Ectodermal cell (in vitro differentiated cells): ENCODE results near the gene KLRF1.

Experiments
- H3K27ac ChIP-seq: 2 replicates; pipeline ENCODE4 v1.7.0; 2013; ENCODE audit warnings: mild to moderate bottlenecking, low read depth, low read length; ENCODE audit not compliant: insufficient read depth, poor library complexity, severe bottlenecking
- H3K27me3 ChIP-seq: 2 replicates; pipeline ENCODE4 v1.7.0; 2013; ENCODE audit warnings: mild to moderate bottlenecking, low read length; ENCODE audit not compliant: insufficient read depth, control insufficient read depth, poor library complexity, severe bottlenecking
- H3K36me3 ChIP-seq: one replicate; pipeline ENCODE4 v1.7.0; 2013; ENCODE audit warnings: low read length; ENCODE audit not compliant: control insufficient read depth, insufficient read depth
- H3K4me1 ChIP-seq: one replicate; pipeline ENCODE4 v1.7.0; 2013; ENCODE audit warnings: low read length; ENCODE audit not compliant: control insufficient read depth, insufficient read depth
- H3K4me3 ChIP-seq: 2 replicates; pipeline ENCODE4 v1.7.0; 2013; ENCODE audit warnings: low read depth, low read length, control low read depth; ENCODE audit not compliant: insufficient read depth
- H3K9me3 ChIP-seq: 2 replicates; pipeline ENCODE4 v1.7.0; 2013; ENCODE audit warnings: mild to moderate bottlenecking, low read length, moderate library complexity; ENCODE audit not compliant: control insufficient read depth
- WGBS, 2 experiments: methylation state at CpG; one replicate each; pipeline ENCODE4 v1.1.7; 2013; ENCODE audit warnings: missing lambda C conversion rate in 2 of 2; 5-methylcytosine and 5-hydroxymethylcytosine counted together

Gene KLRF1

DNA sequence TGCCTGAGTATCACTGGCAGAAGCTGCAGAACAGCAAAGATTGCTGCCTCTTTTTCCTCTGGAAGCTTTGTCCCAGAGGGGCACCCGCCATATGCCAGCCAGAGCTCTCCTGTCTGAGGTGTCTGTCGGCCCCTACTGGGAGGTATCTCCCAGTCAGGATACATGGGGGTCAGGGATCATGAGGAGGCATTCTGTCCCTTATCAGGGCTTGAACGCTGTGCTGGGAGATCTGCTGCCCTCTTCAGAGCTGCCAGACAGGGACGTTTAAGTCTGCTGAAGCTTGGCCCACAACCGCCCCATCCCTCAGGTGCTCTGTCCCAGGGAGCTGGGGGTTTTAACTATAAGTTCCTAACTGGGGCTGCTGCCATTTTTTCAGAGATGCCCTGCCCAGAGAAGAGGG lies 21.6 kb downstream of the KLRF1 start:
- H3K27me3 ChIP-seq = no peaks in the 10 kb centered on the region
- WGBS, 2 experiments = 88 to 92% methylated on average over 5 of the region's 5 CpGs
- H3K4me1 ChIP-seq = no peaks in the 10 kb centered on the region
- H3K36me3 ChIP-seq = no peaks in the 10 kb centered on the region
- H3K9me3 ChIP-seq = no peaks in the 10 kb centered on the region
- H3K27ac ChIP-seq = no peak overlapping the region
- H3K4me3 ChIP-seq = no peak overlapping the region

DNA sequence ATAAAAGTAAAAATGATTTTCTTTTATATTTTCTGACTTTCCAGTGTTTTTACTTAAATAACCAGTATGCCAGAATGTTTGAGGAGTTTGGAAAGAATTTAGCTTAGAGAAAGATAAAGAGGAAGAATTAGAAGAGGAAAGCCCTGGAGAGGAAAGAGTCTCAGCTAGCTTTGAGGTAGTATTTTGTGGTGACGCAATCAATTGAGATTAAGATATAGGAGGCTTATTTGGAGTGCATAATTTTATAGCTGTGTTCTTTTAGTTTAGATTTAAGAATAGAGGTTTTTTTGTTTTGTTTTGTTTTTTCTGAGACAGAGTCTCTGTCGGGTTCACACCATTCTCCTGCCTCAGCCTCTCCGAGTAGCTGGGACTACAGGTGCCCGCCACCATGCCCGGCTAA lies 23.8 kb downstream of the KLRF1 start:
- no peaks in the 10 kb centered on the region for H3K9me3 ChIP-seq
- H3K36me3 ChIP-seq = no peaks in the 10 kb centered on the region
- no peaks in the 10 kb centered on the region for H3K27me3 ChIP-seq
- no peak overlapping the region for H3K4me3 ChIP-seq
- 95 to 99% methylated on average over 5 of the region's 5 CpGs for WGBS, 2 experiments
- H3K27ac ChIP-seq = no peak overlapping the region
- H3K4me1 ChIP-seq = no peaks in the 10 kb centered on the region

DNA sequence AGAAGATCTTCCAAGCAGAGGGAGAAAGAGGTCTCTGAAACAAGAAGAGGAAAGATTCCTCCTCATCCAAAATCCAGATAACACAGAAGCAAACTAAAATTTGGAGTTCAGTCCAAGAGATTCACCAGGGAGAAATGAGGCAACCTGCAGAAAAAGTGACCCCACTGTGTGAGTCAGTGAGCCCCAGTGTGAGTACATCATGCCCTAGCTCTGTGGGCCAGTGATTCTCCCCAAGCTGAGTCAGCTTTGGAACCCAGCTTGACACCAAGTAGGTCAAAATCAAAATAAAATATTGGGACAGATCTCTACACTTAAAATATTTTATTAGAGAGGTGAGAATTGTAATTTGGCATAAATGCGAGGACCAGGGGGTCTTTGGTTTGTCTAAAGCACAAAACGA lies 24.6 kb downstream of the KLRF1 start:
- H3K27ac ChIP-seq = no peak overlapping the region
- no peaks in the 10 kb centered on the region for H3K36me3 ChIP-seq
- H3K4me3 ChIP-seq = no peak overlapping the region
- no peaks in the 10 kb centered on the region for H3K27me3 ChIP-seq
- 87 to 93% methylated on average over 2 of the region's 2 CpGs for WGBS, 2 experiments
- no peaks in the 10 kb centered on the region for H3K9me3 ChIP-seq
- H3K4me1 ChIP-seq = no peaks in the 10 kb centered on the region

DNA sequence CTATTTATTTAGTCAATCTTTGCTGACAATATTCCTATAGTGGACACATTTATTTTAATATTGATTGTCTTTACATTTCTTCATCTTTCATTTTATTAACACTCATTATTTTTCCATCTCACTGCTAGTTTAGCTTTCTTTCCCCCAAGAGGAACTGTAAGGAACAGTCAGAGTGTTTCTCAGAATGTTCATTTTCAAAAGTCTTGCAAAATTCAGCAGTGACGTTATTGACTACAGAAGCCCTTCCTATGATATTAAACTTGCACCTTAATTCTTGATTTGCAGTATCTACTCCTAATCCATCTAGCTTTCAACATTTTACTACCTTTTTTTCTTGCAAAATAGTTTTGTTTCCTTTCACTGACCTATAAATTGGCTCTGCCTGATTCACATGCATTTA lies 28.9 kb downstream of the KLRF1 start:
- Histone ChIP-seq H3K27ac (no peak overlapping the region), H3K36me3 (no peaks in the 10 kb centered on the region), H3K4me1 (no peaks in the 10 kb centered on the region), H3K9me3 (no peaks in the 10 kb centered on the region), H3K27me3 (no peaks in the 10 kb centered on the region), H3K4me3 (no peak overlapping the region)
- 93 to 98% methylated on average over 1 of the region's 1 CpG for WGBS, 2 experiments

DNA sequence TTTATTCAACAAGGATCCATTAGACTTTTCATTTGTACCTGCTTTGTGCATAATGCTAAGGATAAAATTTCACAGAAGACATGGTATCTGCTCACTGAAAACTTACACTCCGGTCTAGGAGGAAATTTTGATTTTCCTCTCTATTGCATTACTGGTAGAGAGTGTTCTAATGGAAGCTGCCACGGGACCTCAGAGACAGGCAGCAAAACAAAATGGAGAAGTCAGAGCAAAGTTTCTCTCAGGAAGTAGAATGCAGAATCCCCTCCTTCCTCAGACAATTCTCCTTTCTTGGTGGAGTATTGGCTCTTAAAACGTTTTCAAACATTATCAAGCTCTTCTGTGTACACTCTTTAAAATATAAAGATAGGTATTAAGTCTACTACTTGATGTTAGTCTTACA lies 29.6 kb downstream of the KLRF1 start:
- 93 to 96% methylated on average over 2 of the region's 3 CpGs for WGBS, 2 experiments
- H3K4me1 ChIP-seq = no peaks in the 10 kb centered on the region
- H3K36me3 ChIP-seq = no peaks in the 10 kb centered on the region
- no peak overlapping the region for H3K27ac ChIP-seq
- H3K27me3 ChIP-seq = no peaks in the 10 kb centered on the region
- H3K4me3 ChIP-seq = no peak overlapping the region
- H3K9me3 ChIP-seq = no peaks in the 10 kb centered on the region

DNA sequence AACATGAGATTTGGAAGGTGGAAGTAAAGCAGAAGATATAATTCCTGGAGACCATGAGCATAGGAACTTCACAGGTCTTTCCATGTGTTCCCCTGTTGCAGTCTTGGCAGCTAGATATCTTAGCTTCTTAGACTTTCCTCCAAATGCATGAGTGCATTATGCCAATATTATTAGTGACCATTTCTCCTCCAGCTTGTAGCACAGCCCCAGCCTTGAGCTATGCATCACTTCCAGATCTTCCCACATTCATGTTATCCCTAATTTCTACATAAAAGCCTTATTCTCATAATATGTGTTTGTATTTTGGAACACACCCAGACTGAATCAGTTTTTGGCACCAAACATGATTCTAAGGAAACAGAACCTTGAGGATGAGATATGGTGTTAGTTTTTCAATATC lies 30.9 kb downstream of the KLRF1 start:
- H3K4me1 ChIP-seq = no peaks in the 10 kb centered on the region
- no peaks in the 10 kb centered on the region for H3K27me3 ChIP-seq
- no peaks in the 10 kb centered on the region for H3K9me3 ChIP-seq
- no peaks in the 10 kb centered on the region for H3K36me3 ChIP-seq
- no peak overlapping the region for H3K27ac ChIP-seq
- no peak overlapping the region for H3K4me3 ChIP-seq

DNA sequence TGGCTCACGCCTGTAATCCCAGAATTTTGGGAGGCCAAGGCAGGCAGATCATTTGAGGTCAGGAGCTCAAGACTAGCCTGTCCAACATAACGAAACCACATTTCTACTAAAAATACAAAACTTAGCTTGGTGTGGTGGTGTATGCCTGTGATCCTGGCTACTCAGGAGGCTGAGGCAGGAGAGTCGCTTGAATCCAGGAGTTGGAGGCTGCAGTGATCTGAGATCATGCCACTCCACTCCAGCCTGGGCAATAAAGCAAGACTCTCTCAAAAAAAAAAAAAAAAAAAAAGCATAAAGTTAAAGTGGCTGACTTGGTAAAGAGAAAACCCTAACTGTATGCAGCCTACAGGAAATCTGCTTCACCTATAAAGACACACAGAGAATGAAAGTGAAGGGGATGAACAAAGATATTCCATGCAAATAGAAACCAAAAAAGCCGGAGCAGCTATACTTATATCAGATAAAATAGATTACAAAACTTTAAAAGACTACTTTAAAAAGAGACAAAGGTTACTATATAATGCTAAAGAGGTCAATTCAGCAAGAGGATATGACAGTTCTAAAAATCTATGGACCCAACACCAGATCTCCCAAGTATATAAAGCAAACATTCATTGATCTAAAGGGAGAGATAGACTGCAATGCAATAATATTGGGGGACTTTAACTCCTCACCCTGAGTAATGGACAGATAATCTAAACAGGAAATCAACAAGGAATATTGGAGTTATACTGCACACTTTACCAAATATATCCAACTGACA lies 37.8 kb downstream of the KLRF1 start:
- no peak overlapping the region for H3K4me3 ChIP-seq
- H3K4me1 ChIP-seq = no peaks in the 10 kb centered on the region
- H3K36me3 ChIP-seq = no peaks in the 10 kb centered on the region
- no peaks in the 10 kb centered on the region for H3K9me3 ChIP-seq
- H3K27ac ChIP-seq = no peak overlapping the region
- no peaks in the 10 kb centered on the region for H3K27me3 ChIP-seq
- WGBS, 2 experiments = 77 to 86% methylated on average over 3 of the region's 4 CpGs

DNA sequence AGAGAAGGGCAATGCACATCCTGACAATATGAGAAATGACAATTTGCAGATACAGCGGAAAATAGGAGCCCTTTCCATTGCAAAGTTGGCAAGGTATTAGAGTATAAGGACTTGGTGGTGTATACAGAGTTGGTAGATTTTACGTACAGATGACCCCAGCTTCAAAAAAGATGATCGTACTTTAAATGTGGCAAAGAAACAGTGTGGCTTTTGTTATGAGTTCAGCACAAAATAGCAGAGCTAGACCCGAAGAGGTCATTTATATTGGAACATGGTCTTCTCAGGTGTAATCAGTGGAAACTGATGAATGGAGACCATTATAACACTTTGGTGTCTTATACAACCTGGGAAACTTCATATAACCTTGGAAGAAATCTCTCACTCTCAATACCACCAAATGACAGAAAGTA lies 39.6 kb downstream of the KLRF1 start:
- WGBS, 2 experiments = 92 to 96% methylated on average over 4 of the region's 4 CpGs

DNA sequence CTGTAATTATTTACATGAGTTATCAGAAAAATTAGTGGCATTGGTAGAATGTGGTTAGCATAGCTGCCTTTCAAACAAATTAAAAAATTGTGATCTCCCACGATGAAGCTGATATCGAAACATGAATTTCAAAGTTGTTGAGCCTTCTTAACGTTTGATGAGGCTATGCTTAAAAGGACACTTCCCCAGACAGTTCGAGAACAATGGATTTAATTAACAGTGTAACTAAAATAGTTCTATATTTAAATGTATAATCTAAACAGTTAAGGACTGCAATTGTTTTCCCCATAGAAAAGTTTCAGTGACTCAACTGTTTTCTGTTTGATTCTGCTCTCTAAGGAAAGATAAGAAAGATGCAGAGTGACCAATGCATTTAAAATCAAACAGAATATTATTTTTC lies 40.2 kb downstream of the KLRF1 start:
- Histone ChIP-seq H3K9me3 (no peaks in the 10 kb centered on the region), H3K27me3 (no peaks in the 10 kb centered on the region), H3K4me1 (no peaks in the 10 kb centered on the region), H3K4me3 (no peak overlapping the region), H3K27ac (no peak overlapping the region), H3K36me3 (no peaks in the 10 kb centered on the region)
- 87 to 97% methylated on average over 3 of the region's 4 CpGs for WGBS, 2 experiments

More for the DNA sequence above, 39.6 kb downstream of the KLRF1 start:
- Histone ChIP-seq H3K4me3 (no peak overlapping the region), H3K27ac (no peak overlapping the region), H3K4me1 (no peaks in the 10 kb centered on the region), H3K27me3 (no peaks in the 10 kb centered on the region), H3K9me3 (no peaks in the 10 kb centered on the region), H3K36me3 (no peaks in the 10 kb centered on the region)

DNA sequence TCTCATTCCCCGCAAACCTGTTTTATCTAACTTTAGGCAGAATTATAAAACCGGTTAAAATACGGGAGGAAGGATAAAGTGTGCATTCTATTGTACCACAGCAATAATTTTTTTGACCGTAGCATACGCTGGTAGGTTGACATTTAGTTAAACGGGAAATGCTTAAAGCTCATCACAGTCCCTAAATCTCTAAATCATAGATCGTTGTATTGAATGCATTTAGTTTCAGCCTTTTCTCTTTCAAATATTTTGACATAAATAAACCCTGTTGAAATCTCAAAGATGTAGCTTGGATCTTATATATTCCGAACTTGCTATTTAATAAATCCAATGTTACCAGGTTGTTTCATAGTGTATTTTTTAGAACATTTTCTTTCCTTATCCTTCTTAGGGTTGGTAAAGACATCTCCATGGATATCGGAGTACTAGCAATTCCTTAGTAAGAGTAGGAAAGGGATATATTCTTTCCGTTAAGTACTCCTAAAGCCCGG lies 41.1 kb downstream of the KLRF1 start:
- Histone ChIP-seq H3K9me3 (no peaks in the 10 kb centered on the region), H3K27me3 (no peaks in the 10 kb centered on the region), H3K27ac (no peak overlapping the region), H3K4me1 (no peaks in the 10 kb centered on the region), H3K36me3 (no peaks in the 10 kb centered on the region), H3K4me3 (no peak overlapping the region)
- WGBS, 2 experiments = 96 to 100% methylated on average over 5 to 7 of the region's 11 CpGs

DNA sequence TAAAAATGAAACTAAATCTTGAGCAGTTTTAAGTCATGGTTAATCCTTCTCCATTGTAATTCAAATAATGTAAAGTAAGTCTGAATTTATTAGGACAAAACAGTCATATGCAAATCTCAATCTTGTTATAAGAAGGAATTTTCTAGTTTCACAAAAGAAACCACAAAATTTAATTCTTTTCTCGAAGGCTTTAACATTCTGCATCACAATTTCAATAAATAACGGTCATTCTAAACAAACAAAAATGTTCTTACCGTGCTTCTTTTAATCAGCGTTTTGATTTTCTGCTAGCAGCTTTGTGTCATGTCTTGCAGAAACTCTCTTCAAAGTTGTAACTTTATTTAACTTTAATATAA lies 41.6 kb downstream of the KLRF1 start:
- 84% methylated on average over 4 of the region's 4 CpGs for WGBS, 2 experiments
- Histone ChIP-seq H3K9me3 (no peaks in the 10 kb centered on the region), H3K27ac (no peak overlapping the region), H3K4me3 (no peak overlapping the region), H3K27me3 (no peaks in the 10 kb centered on the region), H3K4me1 (no peaks in the 10 kb centered on the region), H3K36me3 (no peaks in the 10 kb centered on the region)
